ENCODE results near the gene RYR2.

- no peak for TF ChIP-seq CTCF (IDR thresholded peaks at IDR 0.05)
- TF ChIP-seq ELF1 (IDR thresholded peaks at IDR 0.05), result no peak
- TF ChIP-seq POLR2AphosphoS5 (IDR thresholded peaks at IDR 0.05; ENCODE audit: low read depth, low read length), result no peak
- TF ChIP-seq RAD21 (IDR thresholded peaks at IDR 0.05; ENCODE audit: low read length), result no peak
- no peak for TF ChIP-seq SIN3A (IDR thresholded peaks at IDR 0.05; ENCODE audit: borderline replicate concordance, low read depth, low read length)
- no peak for TF ChIP-seq JUND (IDR thresholded peaks at IDR 0.05)
- no peak for TF ChIP-seq USF1 (IDR thresholded peaks at IDR 0.05; ENCODE audit: borderline replicate concordance, low read depth)
- TF ChIP-seq FOSL2 (IDR thresholded peaks at IDR 0.05; ENCODE audit: borderline replicate concordance, low read depth), result no peak
Observed at GRCh38 chr1:237838904-237839534, 797.0 kb downstream of the RYR2 start.

Data from SK-N-SH (cell line).